PFSK-1 (cell line): Measurements from ENCODE around the gene NLGN4X.

ENCODE experiments used
- FOXP2 ChIP-seq: optimal IDR thresholded peaks from 2 replicates; pipeline ENCODE3; 2011; ENCODE audit warnings: borderline replicate concordance, control low read depth, inconsistent platforms; ENCODE audit not compliant: insufficient read depth; ENCODE audit errors: extremely low read length, extremely low read depth
- POLR2AphosphoS5 ChIP-seq: IDR thresholded peaks from 2 replicates; pipeline ENCODE4 v1.6.1; 2012; ENCODE audit warnings: low read depth, mild to moderate bottlenecking, control low read depth, low read length, moderate library complexity
- SIN3A ChIP-seq: IDR thresholded peaks from 2 replicates; pipeline ENCODE4 v1.6.1; 2012; ENCODE audit warnings: mild to moderate bottlenecking, low read length, moderate library complexity, borderline replicate concordance; ENCODE audit not compliant: insufficient read depth
- TAF1 ChIP-seq: IDR thresholded peaks from 2 replicates; pipeline ENCODE4 v1.6.1; 2012; ENCODE audit warnings: low read length, control low read depth, borderline replicate concordance; ENCODE audit not compliant: insufficient read depth
- TF ChIP-seq, protein P1 (sequence below), 2 experiments: IDR thresholded peaks; 2 replicates each; pipeline versions ENCODE4 v1.6.1 to v1.8.0; 2011 to 2012; ENCODE audit warnings: low read depth in 2 of 2, low read length in 2 of 2, control low read depth in 1 of 2, inconsistent platforms in 1 of 2, mild to moderate bottlenecking in 1 of 2, moderate library complexity in 1 of 2; ENCODE audit not compliant: insufficient read depth in 1 of 2

NLGN4X gene

GRCh38 chrX:6026980-6027379 lies 201.7 kb downstream of the NLGN4X start:
- TF ChIP-seq TAF1 (no peak), FOXP2 (no peak), POLR2AphosphoS5 (no peak), SIN3A (no peak)
- TF ChIP-seq, protein P1, sequence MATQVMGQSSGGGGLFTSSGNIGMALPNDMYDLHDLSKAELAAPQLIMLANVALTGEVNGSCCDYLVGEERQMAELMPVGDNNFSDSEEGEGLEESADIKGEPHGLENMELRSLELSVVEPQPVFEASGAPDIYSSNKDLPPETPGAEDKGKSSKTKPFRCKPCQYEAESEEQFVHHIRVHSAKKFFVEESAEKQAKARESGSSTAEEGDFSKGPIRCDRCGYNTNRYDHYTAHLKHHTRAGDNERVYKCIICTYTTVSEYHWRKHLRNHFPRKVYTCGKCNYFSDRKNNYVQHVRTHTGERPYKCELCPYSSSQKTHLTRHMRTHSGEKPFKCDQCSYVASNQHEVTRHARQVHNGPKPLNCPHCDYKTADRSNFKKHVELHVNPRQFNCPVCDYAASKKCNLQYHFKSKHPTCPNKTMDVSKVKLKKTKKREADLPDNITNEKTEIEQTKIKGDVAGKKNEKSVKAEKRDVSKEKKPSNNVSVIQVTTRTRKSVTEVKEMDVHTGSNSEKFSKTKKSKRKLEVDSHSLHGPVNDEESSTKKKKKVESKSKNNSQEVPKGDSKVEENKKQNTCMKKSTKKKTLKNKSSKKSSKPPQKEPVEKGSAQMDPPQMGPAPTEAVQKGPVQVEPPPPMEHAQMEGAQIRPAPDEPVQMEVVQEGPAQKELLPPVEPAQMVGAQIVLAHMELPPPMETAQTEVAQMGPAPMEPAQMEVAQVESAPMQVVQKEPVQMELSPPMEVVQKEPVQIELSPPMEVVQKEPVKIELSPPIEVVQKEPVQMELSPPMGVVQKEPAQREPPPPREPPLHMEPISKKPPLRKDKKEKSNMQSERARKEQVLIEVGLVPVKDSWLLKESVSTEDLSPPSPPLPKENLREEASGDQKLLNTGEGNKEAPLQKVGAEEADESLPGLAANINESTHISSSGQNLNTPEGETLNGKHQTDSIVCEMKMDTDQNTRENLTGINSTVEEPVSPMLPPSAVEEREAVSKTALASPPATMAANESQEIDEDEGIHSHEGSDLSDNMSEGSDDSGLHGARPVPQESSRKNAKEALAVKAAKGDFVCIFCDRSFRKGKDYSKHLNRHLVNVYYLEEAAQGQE (IDR thresholded peaks at IDR 0.05; ENCODE audit: insufficient read depth in 1 of 2, low read depth in 2 of 2, low read length in 2 of 2), result no peak

- TF ChIP-seq TAF1, result no peak
- TF ChIP-seq SIN3A, result no peak
- no peak for TF ChIP-seq POLR2AphosphoS5
- TF ChIP-seq, protein P1 (IDR thresholded peaks at IDR 0.05; ENCODE audit: insufficient read depth in 1 of 2, low read depth in 2 of 2, low read length in 2 of 2), result no peak
- no peak for TF ChIP-seq FOXP2
Observed at GRCh38 chrX:6026429-6026828, 202.2 kb downstream of the NLGN4X start.

GRCh38 chrX:6024204-6024603 lies 204.5 kb downstream of the NLGN4X start:
- TF ChIP-seq, protein P1 (IDR thresholded peaks at IDR 0.05; ENCODE audit: insufficient read depth in 1 of 2, low read depth in 2 of 2, low read length in 2 of 2), result no peak
- no peak for TF ChIP-seq POLR2AphosphoS5

DNA sequence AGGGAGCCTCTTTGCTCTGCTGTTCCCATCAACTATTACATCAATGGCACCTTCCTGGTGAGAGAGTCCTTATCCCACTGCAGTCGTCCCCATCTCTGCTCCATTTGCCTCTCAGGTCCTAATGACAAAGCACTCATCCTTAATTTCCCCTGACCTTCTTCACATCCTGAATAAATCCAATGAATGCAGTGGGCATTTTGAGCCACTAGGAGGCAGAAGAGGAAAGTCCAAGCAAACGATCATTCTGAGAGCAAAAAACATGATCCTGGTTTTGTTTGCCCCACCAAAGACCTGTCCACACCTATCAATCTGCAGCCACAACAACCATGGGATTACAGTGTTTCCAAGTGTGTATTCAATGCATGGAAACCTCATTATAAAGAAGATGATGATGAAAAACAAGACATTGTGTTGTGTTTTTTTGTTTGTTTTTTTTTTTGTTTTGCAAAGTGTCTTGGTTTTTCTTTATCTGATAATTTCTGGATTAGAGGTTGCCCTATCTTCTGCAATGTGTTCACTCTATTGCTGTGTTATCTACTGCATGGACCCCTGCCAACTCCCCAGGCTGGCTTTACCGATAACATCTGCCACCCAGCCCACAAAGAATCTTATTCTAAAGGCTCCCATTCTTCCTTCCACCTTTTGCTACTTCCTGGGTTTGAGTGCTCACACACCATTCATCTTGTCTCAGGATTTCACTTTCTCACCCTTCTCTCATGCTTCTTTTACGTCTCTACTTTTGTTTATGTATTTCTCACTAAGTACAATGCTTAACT lies 207.2 kb downstream of the NLGN4X start:
- no peak for TF ChIP-seq TAF1
- no peak for TF ChIP-seq FOXP2
- TF ChIP-seq POLR2AphosphoS5, result no peak
- no peak for TF ChIP-seq SIN3A
- TF ChIP-seq, protein P1 (IDR thresholded peaks at IDR 0.05; ENCODE audit: insufficient read depth in 1 of 2, low read depth in 2 of 2, low read length in 2 of 2), result no peak

DNA sequence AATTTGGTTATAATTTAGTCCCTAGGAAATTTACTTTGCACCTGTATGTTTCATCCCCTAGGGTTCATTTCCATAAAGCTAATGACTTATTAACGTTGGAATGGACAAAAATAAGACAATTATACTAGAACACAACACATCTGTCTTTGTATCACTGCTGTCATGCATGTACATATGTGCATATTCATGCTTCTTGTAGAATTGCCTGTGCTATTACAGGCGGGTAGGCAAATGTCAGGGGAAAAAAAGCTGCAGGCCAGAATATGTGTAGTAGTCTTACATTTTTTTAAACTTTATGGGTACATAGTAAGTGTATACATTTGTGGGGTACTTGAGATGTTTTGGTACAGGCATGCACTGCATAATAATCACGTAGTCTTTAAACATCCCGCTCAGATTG lies 209.6 kb downstream of the NLGN4X start:
- TF ChIP-seq SIN3A, result no peak
- TF ChIP-seq FOXP2, result no peak
- TF ChIP-seq POLR2AphosphoS5, result no peak
- TF ChIP-seq TAF1, result no peak
- TF ChIP-seq, protein P1 (IDR thresholded peaks at IDR 0.05; ENCODE audit: insufficient read depth in 1 of 2, low read depth in 2 of 2, low read length in 2 of 2), result no peak
